Measurements from ENCODE around the gene RAB15.

The RAB15 gene

GRCh38 chr14:64943556-64943955 is 28.6 kb downstream of the RAB15 start:
- no peak overlapping the region for H3K4me3 ChIP-seq (ENCODE audit: low read depth, low read length)
- no peak for DNase-seq (ENCODE audit: low read depth)

- H3K4me3 ChIP-seq (ENCODE audit: low read depth, low read length): no peak within 1 kb of the TSS
- no peak for DNase-seq (ENCODE audit: low read depth)
Measured at GRCh38 chr14:64942531-64943111, 29.5 kb downstream of the RAB15 start, which contains the start of gene GPX2. Gene GPX2, minus strand, starts transcription at chr14:64942745. Its CDS starts 19 bp downstream, at chr14:64942726.

- no peak overlapping the region for H3K4me3 ChIP-seq (ENCODE audit: low read depth, low read length)
- no peak for DNase-seq (ENCODE audit: low read depth)
Measured at GRCh38 chr14:64940336-64940910, 31.7 kb downstream of the RAB15 start.

GRCh38 chr14:64939817-64940190 is 32.3 kb downstream of the RAB15 start:
- no peak for DNase-seq (ENCODE audit: low read depth)
- H3K4me3 ChIP-seq (ENCODE audit: low read depth, low read length): no peak overlapping the region

GRCh38 chr14:64938972-64939816 is 32.9 kb downstream of the RAB15 start:
- no peak for DNase-seq (ENCODE audit: low read depth)

GRCh38 chr14:64937821-64938193 is 34.3 kb downstream of the RAB15 start:
- no peak overlapping the region for H3K4me3 ChIP-seq (ENCODE audit: low read depth, low read length)
- DNase-seq (ENCODE audit: low read depth): no peak

More at GRCh38 chr14:64938972-64939816, 32.9 kb downstream of the RAB15 start:
- H3K4me3 ChIP-seq (ENCODE audit: low read depth, low read length): no peak overlapping the region

GRCh38 chr14:64937171-64937820 is 34.8 kb downstream of the RAB15 start:
- peak; percentile 19 for DNase-seq (ENCODE audit: low read depth)
- no peak overlapping the region for H3K4me3 ChIP-seq (ENCODE audit: low read depth, low read length)

GRCh38 chr14:64935508-64935907 is 36.6 kb downstream of the RAB15 start:
- no peak for DNase-seq (ENCODE audit: low read depth)
- no peak overlapping the region for H3K4me3 ChIP-seq (ENCODE audit: low read depth, low read length)

GRCh38 chr14:64934338-64934929 is 37.7 kb downstream of the RAB15 start:
- H3K4me3 ChIP-seq (ENCODE audit: low read depth, low read length): no peak overlapping the region
- DNase-seq (ENCODE audit: low read depth): no peak

GRCh38 chr14:64932231-64932630 is 39.9 kb downstream of the RAB15 start:
- no peak overlapping the region for H3K4me3 ChIP-seq (ENCODE audit: low read depth, low read length)
- no peak for DNase-seq (ENCODE audit: low read depth)

- no peak overlapping the region for H3K4me3 ChIP-seq (ENCODE audit: low read depth, low read length)
- no peak for DNase-seq (ENCODE audit: low read depth)
Measured at GRCh38 chr14:64931123-64931522, 41.0 kb downstream of the RAB15 start.

- no peak overlapping the region for H3K4me3 ChIP-seq (ENCODE audit: low read depth, low read length)
- no peak for DNase-seq (ENCODE audit: low read depth)
Measured at GRCh38 chr14:64930085-64930843, 41.9 kb downstream of the RAB15 start.

- H3K4me3 ChIP-seq (ENCODE audit: low read depth, low read length): no peak overlapping the region
- no peak for DNase-seq (ENCODE audit: low read depth)
Measured at GRCh38 chr14:64929014-64929359, 43.1 kb downstream of the RAB15 start.

GRCh38 chr14:64928239-64929013 is 43.7 kb downstream of the RAB15 start:
- no peak for DNase-seq (ENCODE audit: low read depth)
- no peak overlapping the region for H3K4me3 ChIP-seq (ENCODE audit: low read depth, low read length)

GRCh38 chr14:64927031-64927430 is 45.1 kb downstream of the RAB15 start:
- no peak overlapping the region for H3K4me3 ChIP-seq (ENCODE audit: low read depth, low read length)
- DNase-seq (ENCODE audit: low read depth): no peak

GRCh38 chr14:64926398-64926995 is 45.6 kb downstream of the RAB15 start:
- DNase-seq (ENCODE audit: low read depth): no peak
- no peak overlapping the region for H3K4me3 ChIP-seq (ENCODE audit: low read depth, low read length)

GRCh38 chr14:64923015-64923414 is 49.1 kb downstream of the RAB15 start:
- H3K4me3 ChIP-seq (ENCODE audit: low read depth, low read length): no peak overlapping the region
- DNase-seq (ENCODE audit: low read depth): no peak

GRCh38 chr14:64920465-64920864 is 51.7 kb downstream of the RAB15 start:
- DNase-seq (ENCODE audit: low read depth): no peak
- H3K4me3 ChIP-seq (ENCODE audit: low read depth, low read length): no peak overlapping the region

Data from skeletal muscle cell (primary cell).